Left lung (tissue), 10 donors: ENCODE data around the gene PLPP3. TPM values are rescaled to one million over a fixed set of nuclear protein-coding genes. Genes with fewer than 3 reads are reported as not detected.
"Not testable (repeated sequence)": the region's sequence is repeated elsewhere in the genome, so short reads cannot be mapped to it uniquely, and the experiment has no call there.

ENCODE experiments used
- ATAC-seq: fragments of 200-7000 bp; cut with Tn5 transposase; one replicate; pipeline ENCODE4 v1.9.1; 2020; ENCODE audit warnings: moderate library complexity
- DNase-seq, 4 donors: peaks; one replicate each; pipeline ENCODE4 v3.0.0-alpha.2; 2013 to 2020
- H3K27ac ChIP-seq, 2 donors: fragments of 200-600 bp; sonication (generic) in 1 of 2; one replicate each; pipeline versions ENCODE4 v1.5.0 to v1.8.0; 2020 to 2021
- H3K27me3 ChIP-seq, 2 donors: fragments of 200-600 bp; sonication (generic) in 1 of 2; one replicate each; pipeline versions ENCODE4 v1.5.0 to v1.8.0; 2020 to 2021
- H3K36me3 ChIP-seq, 2 donors: fragments of 200-600 bp; sonication (generic) in 1 of 2; one replicate each; pipeline versions ENCODE4 v1.5.0 to v1.8.0; 2020 to 2021
- H3K4me1 ChIP-seq, 2 donors: fragments of 200-600 bp; one replicate each; pipeline ENCODE4 v1.8.0; 2021
- H3K4me3 ChIP-seq, 2 donors: fragments of 200-600 bp; sonication (generic) in 1 of 2; one replicate each; pipeline versions ENCODE4 v1.5.0 to v1.8.0; 2020 to 2021; ENCODE audit warnings: mild to moderate bottlenecking in 1 of 2
- H3K9me3 ChIP-seq, 2 donors: fragments of 200-600 bp; sonication (generic) in 1 of 2; one replicate each; pipeline versions ENCODE4 v1.5.0 to v1.8.0; 2020 to 2021
- intact Hi-C, 2 donors: fragments of 100-400 bp; cut with DNase I; formaldehyde crosslinking; loops; one replicate each; pipeline versions ENCODE4 v1.11.2 to v1.14.2; 2022
- polyA plus RNA-seq, 6 donors: library from polyadenylated mRNA; unstranded; fragments of 120-200 nt; gene quantifications; one replicate each; pipeline ENCODE4 v1.2.1, GENCODE V29; 2013; ENCODE audit not compliant: insufficient read length in 6 of 6
- total RNA-seq, 2 donors: library from RNA; stranded (reverse); fragmentation: NEBNext Ultra II Directional; extraction: Animal tissue kit (Norgen Biotek cat#: 25700); gene quantifications; one replicate each; pipeline ENCODE4 v1.2.1, GENCODE V29; 2021
- TF ChIP-seq, protein P1 (sequence below), 2 donors: fragments of 200-600 bp; sonication (generic) in 1 of 2; IDR thresholded peaks; one replicate each; pipeline versions ENCODE4 v1.5.0 to v1.8.0; 2021; ENCODE audit warnings: antibody characterized with exemption in 2 of 2
- donor health status: DM: no; HTN: yes; CAD: no.
- donor health status: DM: no; HTN: no; CAD: no.

The PLPP3 gene
- total and polyA plus RNA-seq, 8 donors: 44.5 to 145 (median 115) TPM

DNA sequence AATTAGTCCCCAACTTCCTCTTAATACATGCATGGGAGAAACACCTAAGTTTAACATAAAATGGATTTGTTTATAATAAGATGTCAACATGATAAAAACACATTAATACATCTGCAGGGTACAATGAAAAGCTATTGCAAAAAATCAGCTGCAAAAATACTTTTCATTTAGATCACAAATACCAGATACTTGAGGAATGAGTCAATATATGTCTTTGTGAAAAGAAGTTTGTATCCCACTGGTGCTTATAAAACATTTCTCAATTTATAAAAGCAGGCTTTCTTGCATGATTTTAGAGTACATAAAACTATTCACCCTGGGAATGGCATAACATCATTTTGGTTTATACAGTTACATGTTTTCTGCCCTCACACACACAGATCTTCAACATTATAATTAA, 47.2 kb upstream of the PLPP3 start:
- Histone ChIP-seq H3K36me3 (no peaks in the 10 kb centered on the region), H3K9me3 (no peaks in the 10 kb centered on the region), H3K27ac (no peak overlapping the region), H3K4me1 (no peaks in the 10 kb centered on the region), H3K27me3 (no peaks in the 10 kb centered on the region), H3K4me3 (no peak overlapping the region)
- intact Hi-C loops: no loop called here
- DNase-seq (no peak), ATAC-seq (no peak)
- TF ChIP-seq, protein P1, sequence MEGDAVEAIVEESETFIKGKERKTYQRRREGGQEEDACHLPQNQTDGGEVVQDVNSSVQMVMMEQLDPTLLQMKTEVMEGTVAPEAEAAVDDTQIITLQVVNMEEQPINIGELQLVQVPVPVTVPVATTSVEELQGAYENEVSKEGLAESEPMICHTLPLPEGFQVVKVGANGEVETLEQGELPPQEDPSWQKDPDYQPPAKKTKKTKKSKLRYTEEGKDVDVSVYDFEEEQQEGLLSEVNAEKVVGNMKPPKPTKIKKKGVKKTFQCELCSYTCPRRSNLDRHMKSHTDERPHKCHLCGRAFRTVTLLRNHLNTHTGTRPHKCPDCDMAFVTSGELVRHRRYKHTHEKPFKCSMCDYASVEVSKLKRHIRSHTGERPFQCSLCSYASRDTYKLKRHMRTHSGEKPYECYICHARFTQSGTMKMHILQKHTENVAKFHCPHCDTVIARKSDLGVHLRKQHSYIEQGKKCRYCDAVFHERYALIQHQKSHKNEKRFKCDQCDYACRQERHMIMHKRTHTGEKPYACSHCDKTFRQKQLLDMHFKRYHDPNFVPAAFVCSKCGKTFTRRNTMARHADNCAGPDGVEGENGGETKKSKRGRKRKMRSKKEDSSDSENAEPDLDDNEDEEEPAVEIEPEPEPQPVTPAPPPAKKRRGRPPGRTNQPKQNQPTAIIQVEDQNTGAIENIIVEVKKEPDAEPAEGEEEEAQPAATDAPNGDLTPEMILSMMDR (IDR thresholded peaks at IDR 0.05): no peak

DNA sequence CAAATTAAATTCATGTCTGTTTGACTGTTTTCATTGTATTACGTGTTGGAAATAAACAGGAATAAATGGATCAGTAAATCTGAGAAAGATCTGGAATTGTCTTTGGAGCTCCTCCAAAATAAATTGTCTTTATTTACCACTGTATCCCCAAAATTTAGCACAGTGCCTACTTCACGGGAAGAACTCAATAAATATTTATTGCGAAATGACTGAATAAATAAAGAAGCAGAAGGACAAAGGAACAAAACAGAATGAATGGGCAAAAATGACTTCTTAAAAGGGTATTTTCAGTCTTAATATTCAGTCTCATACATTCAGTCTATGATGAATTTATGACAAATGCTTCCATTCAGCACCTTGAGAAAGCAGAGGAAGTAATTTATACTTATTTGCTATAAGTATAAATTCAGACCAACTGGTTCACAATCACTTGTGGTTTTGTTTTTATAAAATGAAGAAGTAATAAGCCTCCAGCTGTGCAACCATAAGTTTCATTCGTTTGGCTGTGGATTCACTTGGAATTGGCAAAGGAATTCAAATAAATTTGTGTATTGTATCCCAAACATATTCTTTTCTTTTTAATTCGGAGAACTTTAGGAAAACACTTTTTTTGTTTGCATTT, 46.6 kb upstream of the PLPP3 start:
- H3K4me3 ChIP-seq: no peak overlapping the region
- no peak for ATAC-seq
- no peaks in the 10 kb centered on the region for H3K27me3 ChIP-seq
- TF ChIP-seq, protein P1 (IDR thresholded peaks at IDR 0.05): no peak
- no peaks in the 10 kb centered on the region for H3K36me3 ChIP-seq
- intact Hi-C loops: no loop called here
- no peaks in the 10 kb centered on the region for H3K9me3 ChIP-seq
- H3K4me1 ChIP-seq: no peaks in the 10 kb centered on the region
- DNase-seq: no peak
- no peak overlapping the region for H3K27ac ChIP-seq

DNA sequence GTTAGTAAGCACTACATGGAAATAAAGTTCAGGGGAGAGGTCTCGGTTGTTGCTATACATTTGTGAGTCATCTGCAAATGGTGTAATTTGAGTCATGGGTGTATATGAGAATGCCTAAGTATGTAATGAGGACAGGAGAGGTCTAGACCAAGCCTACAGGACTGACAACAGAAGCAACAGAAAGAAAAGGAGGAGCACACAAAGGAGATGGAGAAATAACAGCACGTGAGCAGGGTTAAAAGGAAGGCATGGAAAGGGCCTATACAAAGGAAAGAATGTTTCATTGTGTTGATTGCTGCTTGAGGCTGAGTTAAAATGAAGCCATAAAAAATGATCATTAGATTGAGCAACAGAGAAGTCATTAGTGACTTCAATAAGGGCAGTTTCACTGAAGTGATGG, 37.8 kb upstream of the PLPP3 start:
- Histone ChIP-seq H3K27me3 (no peaks in the 10 kb centered on the region), H3K9me3 (peaks cover 0 to 5% of the 10 kb centered on the region in 2 donors), H3K4me3 (no peak overlapping the region), H3K27ac (no peak overlapping the region), H3K36me3 (no peaks in the 10 kb centered on the region), H3K4me1 (no peaks in the 10 kb centered on the region)
- no peak for DNase-seq
- no peak for ATAC-seq
- intact Hi-C loops: no loop called here
- TF ChIP-seq, protein P1 (IDR thresholded peaks at IDR 0.05): no peak

DNA sequence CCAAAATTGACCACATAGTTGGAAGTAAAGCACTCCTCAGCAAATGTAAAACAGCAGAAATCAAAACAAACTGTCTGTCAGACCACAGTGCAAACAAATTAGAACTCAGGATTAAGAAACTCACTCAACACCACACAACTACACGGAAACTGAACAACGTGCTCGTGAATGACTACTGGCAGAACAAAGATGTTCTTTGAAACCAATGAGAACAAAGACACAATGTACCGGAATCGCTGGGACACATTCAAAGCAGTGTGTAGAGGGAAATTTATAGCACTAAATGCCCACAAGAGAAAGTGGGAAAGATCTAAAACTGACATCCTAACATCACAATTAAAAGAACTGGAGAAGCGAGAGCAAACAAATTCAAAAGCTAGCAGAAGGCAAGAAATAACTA, 31.4 kb upstream of the PLPP3 start:
- H3K4me3 ChIP-seq, H3K9me3 ChIP-seq, ATAC-seq, H3K36me3 ChIP-seq, H3K4me1 ChIP-seq, DNase-seq, intact Hi-C loops, H3K27me3 ChIP-seq, H3K27ac ChIP-seq: not testable (repeated sequence)

DNA sequence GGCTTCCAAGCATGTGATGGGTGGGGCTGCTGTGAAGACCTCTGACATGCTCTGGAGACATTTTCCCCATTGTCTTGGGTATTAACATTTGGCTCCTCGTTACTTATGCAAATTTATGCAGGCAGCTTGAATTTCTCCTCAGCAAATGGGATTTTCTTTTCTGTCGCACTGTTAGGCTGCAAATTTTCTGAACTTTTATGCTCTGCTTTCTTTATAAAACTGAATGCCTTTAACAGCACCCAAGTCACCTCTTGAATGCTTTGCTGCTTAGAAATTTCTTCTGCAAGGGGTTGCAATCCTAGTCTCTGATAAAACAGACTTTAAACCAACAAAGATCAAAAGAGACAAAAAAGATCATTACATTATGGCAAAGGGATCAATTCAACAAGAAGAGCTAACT, 30.7 kb upstream of the PLPP3 start:
- ATAC-seq, H3K36me3 ChIP-seq, DNase-seq, H3K27me3 ChIP-seq, H3K9me3 ChIP-seq, intact Hi-C loops, H3K4me1 ChIP-seq, H3K27ac ChIP-seq, H3K4me3 ChIP-seq: not testable (repeated sequence)

DNA sequence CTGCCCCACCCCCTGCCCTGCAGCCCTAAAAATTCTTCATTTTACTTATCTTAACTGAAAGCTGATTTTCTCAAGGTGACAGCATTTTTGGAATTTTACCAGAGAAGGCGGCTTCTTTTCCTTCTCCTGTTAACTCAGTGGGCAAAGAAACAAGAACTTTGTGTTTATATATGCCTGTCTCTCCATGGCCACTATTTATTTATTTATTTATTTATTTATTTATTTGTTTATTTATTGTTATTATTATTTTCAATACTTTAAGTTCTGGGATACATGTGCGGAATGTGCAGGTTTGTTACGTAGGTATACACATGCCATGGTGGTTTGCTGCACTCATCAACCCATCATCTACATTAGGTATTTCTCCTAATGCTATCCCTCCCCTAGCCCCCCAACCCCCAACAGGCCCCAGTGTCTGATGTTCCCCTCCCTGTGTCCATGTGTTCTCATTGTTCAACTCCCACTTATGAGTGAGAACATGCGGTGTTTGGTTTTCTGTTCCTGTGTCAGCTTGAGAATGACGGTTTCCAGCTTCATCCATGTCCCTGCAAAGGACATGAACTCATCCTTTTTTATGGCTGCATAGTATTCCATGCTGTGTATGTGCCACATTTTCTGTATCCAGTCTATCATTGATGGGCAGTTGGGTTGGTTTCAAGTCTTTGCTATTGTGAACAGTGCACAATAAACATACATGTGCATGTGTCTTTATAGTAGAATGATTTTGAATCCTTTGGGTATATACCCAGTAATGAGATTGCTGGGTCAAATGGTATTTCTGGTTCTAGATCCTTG, 16.2 kb upstream of the PLPP3 start:
- intact Hi-C loops, ATAC-seq: not testable (repeated sequence)

More for the DNA sequence above, 16.2 kb upstream of the PLPP3 start:
- H3K4me1 ChIP-seq, H3K27ac ChIP-seq, H3K9me3 ChIP-seq, H3K27me3 ChIP-seq, DNase-seq, H3K36me3 ChIP-seq, H3K4me3 ChIP-seq: not testable (repeated sequence)
